ENCODE data around the gene ZBTB7B.

Gene ZBTB7B

DNA sequence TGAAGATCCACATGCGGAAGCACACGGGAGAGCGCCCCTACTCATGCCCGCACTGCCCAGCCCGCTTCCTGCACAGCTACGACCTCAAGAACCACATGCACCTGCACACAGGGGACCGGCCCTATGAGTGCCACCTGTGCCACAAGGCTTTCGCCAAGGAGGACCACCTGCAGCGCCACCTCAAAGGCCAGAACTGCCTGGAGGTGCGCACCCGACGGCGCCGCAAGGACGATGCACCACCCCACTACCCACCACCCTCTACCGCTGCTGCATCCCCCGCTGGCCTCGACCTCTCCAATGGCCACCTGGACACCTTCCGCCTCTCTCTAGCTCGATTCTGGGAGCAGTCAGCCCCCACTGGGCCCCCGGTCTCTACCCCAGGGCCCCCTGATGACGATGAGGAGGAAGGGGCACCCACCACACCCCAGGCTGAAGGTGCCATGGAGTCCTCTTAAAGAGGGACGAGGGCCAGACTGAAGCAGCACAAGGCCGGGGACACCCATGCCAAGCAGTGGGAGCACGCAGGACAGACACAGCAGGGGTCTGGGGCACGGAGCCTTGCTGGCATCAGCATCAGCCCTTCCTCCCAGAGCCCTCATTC lies 13.7 kb downstream of the ZBTB7B start:
- FAIRE-seq (no peak), DNase-seq (ENCODE audit: low spot score) (no peak)

DNA sequence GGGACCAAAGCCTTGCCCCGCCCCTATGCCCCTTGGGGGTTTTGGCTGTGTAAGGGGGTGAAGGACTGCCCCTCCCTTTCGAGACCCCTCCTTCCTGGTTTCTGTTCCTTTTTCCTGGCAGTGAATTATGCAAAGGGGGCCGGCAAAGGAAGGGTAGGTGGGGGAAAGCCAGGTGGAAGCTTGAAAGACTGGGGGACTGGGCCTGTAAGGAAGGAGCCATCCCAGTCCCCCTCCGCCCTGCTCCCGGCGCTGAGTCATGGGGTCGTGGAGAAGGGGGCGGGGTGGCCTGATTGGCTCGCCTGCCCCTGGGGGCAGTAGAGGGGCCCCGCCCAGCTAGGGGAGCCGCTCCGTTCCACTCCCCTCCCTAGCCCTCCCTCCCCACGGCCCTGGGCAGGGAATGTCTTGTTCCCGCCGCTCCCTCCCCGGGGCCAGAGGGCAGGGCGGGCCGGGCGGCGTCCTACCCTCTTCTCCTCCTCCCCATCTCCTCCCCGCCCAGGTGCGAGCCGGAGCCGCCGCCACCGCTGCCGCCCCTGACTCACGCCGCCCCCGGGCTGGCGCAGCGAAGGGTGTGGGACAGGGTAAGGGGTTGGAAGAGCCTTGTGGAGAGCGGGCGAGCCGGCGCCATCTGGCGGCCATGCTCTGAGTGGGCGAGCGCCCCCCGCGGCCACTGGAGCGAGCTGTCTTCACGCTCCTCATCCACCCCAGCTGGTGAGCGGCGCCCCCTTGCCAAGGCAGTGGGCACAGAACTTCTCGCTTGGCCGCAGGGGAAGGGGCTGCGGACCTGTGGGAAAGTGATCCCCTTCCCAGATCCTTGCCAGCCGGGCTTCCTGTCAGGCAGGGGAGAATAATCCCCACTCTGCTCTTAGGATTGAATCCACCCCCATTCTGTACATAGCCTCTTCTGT lies 14.7 kb downstream of the ZBTB7B start:
- DNase-seq (ENCODE audit: low spot score), result peak; percentile 92
- peak; percentile 92 for FAIRE-seq

GRCh38 chr1:155017946-155018316 lies 15.3 kb downstream of the ZBTB7B start:
- FAIRE-seq, result no peak
- DNase-seq (ENCODE audit: low spot score), result no peak

DNA sequence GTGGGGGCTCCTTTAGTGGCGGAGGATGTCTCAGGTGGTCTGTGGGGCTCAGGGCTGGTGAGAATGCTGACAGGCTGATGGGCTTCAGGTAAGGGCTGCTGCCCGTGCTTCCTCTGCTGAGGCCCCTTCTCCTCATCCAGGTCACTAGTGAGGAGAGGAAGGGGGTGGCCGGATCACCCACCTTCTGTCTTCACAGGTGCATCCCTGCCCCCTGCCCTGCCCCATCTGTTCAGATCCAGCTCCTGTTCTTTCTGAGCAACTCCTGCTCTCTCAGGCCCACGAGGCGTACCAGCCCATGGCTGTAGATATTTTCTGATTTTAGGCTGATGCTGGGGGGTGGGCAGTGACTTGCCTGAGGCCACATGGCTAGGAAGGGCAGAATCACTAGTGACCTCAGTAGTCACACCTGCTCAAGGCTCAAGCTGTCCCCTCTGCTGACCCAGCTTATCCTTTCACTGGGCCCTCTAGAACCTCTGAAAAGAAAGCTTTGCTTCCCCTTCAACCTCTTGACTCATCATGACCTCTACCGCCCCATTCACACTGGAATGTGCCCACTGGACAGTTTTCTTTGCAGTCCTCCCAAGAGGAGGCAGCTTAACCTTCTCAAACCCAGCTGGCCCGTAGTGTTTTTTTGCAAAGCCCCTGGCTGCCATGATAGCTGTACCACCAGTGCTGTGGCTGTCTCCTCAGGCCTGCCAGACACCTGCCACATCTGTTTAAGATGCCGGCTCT lies 16.2 kb downstream of the ZBTB7B start:
- no peak for DNase-seq (ENCODE audit: low spot score)
- no peak for FAIRE-seq

GRCh38 chr1:155019377-155020245 lies 17.0 kb downstream of the ZBTB7B start:
- no peak for FAIRE-seq

GRCh38 chr1:155022136-155022926 lies 19.7 kb downstream of the ZBTB7B start:
- DNase-seq (ENCODE audit: low spot score), result no peak
- no peak for FAIRE-seq

More at GRCh38 chr1:155019377-155020245, 17.0 kb downstream of the ZBTB7B start:
- no peak for DNase-seq (ENCODE audit: low spot score)

GRCh38 chr1:155022927-155023236 lies 20.3 kb downstream of the ZBTB7B start:
- no peak for FAIRE-seq
- DNase-seq (ENCODE audit: low spot score), result no peak

DNA sequence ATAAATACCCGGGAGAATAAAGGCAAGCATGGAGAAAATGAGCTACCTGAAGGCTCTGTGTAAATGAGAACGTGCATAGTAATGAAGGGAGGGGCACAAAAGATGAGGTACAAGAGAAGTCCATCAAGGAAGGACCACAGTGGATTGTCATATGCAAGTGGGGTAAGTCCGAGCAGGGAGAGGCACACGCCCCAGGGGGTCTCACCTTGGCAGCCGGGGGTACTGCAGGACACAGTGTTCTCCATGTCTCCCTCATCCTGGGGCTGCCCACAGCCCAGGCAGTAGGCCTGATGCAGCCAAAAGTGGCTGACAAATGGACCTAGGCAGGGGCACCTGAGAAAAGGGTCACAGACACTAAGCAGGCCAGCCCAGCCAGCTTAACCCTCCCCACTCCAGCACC lies 21.0 kb downstream of the ZBTB7B start:
- DNase-seq (ENCODE audit: low spot score) (no peak), FAIRE-seq (no peak)

DNA sequence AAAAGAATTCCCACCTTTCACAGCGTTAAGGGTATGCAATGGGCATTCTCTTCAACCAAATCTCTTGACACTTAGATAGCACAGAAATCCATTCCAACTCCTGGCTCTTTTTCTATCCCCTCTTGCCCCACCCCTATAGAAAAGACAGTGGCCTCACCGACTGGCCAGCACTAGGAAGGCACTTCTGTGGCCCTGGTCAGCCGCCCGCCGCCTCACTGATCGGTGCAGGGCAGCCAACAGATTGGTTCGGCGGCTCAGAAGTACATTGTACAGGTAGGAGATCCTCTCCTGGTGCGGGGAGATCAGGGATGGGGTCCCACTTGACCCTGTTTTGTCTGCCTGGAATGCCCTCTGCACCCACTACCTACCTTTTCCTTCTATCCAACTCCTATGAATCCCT lies 21.7 kb downstream of the ZBTB7B start:
- DNase-seq (ENCODE audit: low spot score) (no peak), FAIRE-seq (no peak)

GRCh38 chr1:155026154-155026553 lies 23.6 kb downstream of the ZBTB7B start:
- DNase-seq (ENCODE audit: low spot score), result no peak
- FAIRE-seq, result no peak

DNA sequence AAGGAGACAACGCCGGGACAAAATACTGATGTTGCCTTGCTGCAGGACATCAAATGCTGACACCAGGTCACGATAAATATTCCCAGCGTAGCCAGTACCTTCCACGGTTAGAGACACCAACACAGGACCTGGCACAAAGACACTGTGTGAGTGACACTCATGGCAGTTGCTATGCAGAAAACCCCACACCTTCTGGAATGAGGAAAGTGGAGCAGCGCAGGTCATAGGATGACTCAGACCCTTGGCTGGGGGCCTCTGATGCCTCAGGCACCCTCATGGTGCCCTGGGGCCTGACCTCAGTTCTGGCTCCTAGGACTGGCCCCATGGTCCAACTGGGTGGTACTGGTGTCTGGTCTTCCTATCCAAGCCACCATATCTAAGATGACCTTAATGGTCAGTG lies 24.0 kb downstream of the ZBTB7B start:
- peak; percentile 35 for FAIRE-seq
- peak; percentile 47 for DNase-seq (ENCODE audit: low spot score)

DNA sequence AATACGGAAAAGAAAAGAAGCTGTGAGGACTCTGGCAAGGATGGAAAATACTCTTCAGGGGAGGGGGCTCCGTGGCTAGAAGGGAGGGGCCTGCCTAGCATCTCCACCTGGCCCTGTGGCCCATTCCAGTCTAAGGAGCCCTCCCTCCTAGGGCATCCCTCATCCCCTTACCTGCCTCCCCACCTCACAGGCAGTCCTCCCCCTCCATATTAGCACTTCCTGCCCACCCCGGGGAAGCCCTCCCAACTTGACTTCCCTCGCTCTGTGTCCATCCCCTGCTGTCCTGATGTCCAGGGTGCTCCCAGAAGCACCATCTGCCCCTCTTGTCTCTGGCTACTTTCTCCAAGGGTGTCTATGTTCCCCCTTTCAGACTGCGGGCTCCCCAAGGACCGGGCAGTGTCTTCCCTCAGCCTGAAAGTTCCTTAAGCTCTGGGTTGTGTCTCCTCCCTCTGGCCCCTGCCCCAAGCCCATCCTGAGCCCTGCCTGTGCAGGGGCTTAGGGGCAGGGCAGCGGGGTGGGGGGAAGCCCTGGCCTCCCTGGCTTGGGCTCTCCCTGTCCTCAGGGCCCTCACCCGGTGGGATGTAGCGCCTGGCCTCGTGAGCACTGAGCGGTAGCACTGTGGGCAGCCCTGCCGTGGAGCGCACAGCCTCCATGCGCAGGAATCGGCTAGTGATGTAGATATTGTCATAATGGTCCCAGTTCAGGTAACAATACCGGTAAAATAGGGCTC lies 27.1 kb downstream of the ZBTB7B start:
- DNase-seq (ENCODE audit: low spot score), result no peak

GRCh38 chr1:155030243-155030795 lies 27.7 kb downstream of the ZBTB7B start:
- FAIRE-seq (no peak), DNase-seq (ENCODE audit: low spot score) (no peak)

More for the DNA sequence above, 27.1 kb downstream of the ZBTB7B start:
- FAIRE-seq, result no peak

DNA sequence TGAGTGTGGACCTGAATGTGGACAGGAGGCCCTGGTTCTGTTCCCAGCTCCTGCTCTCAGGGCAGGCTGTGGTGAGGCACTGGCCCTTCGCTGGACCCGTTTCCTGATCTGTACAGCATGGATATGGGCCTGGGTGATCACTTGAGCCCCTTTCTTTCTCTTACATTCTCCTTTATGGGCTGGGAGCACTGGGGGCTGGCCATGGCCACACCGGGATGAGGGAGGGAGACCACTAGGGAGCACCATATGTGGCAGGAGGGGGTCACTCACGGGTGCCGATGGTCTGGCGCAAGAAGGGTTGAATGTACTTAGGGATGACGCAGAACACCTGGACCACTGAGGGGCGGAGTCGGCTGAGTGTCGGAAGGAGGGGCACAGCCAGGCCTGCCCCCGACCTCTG lies 28.3 kb downstream of the ZBTB7B start:
- DNase-seq (ENCODE audit: low spot score), result no peak
- no peak for FAIRE-seq

GRCh38 chr1:155032886-155033285 lies 30.3 kb downstream of the ZBTB7B start:
- FAIRE-seq (no peak), DNase-seq (ENCODE audit: low spot score) (no peak)

- no peak for FAIRE-seq
- no peak for DNase-seq (ENCODE audit: low spot score)
Observed at GRCh38 chr1:155033524-155033923, 30.9 kb downstream of the ZBTB7B start, which contains the start of the genes DCST1 and DCST2. TSS of gene DCST1 (plus strand) at chr1:155033824. CDS start at chr1:155034037, 213 bp downstream. TSS of gene DCST2 (minus strand) at chr1:155033781. CDS start at chr1:155033701, 80 bp downstream.

DNA sequence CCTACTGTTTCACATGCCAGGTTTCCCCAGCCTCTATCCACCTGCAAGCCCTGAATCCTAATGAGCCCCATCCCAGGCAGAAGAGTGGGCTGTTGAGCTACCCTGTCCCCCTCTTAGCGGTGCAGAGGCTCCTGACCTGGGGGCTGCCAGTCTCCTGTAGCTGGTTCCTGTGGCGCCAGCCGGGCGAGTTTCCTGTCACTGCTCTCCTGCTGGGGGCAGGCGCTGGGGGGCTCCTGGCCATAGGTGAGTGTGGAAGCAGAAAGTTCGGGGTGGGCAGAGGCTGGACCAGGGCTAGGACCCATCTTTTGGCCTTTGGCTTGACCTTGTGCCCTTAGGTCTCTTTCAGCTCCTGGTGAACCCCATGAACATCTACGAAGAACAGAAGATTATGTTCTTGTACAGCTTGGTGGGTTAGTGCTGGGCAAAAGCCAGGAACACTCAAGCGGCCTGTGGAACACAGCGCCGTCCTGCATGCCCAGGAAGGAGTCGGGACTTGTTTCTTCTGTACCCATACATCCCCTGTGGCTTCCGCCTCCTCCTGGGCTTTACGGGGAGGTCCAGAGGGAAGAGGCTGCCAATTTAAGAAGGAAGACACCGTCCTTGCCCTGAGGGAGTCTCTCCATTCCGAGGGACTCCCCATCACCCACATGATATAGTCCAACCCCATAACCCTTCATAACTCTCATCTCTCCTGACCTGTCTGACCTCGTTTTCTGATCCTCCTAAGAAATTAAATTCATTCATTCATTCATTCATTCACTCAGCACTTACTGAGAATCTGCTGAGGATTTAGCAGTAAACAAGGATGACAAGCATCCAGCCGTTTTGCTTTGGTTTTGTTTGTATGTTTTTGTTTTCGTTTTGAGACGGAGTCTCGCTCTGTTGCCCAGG lies 32.0 kb downstream of the ZBTB7B start:
- no peak for DNase-seq (ENCODE audit: low spot score)
- no peak for FAIRE-seq

GRCh38 chr1:155035936-155036335 lies 33.3 kb downstream of the ZBTB7B start:
- no peak for DNase-seq (ENCODE audit: low spot score)
- FAIRE-seq, result no peak

All from urothelium cell line (cell line).